ENCODE results near the gene VPS8.

The VPS8 gene

DNA sequence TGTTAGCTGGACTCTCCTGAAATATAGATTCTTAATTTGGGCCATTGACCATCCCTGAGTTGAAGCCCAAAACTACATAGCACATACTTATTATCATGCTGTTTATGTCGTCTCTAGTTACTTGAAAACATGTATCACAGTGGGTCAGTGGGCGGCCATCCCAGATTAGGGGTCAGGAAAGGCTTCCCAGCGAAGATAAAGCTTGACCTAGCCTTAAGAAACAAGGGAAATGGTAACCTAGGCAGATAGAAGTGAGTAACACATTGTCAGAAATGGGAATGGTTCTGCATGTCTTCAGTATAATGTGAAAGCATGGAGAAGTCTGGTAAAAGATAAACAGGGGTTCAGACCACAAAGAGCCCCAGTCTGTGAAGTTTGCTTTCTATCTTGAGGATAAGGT is 216.2 kb downstream of the VPS8 start:
- no peaks in the 10 kb centered on the region for H3K9me3 ChIP-seq (ENCODE audit: control insufficient read depth, insufficient read depth, low read depth, low read length)
- CTCF ChIA-PET = interaction anchor here (0.9 kb wide), 2 partner anchors 17 to 188 kb away, joined by 3 read pairs; no protein-coding TSS in a partner anchor
- POLR2A ChIA-PET = no interaction called here
- H3K27ac ChIP-seq (ENCODE audit: extremely low read depth, low read depth, low read length) = no peak overlapping the region
- TF ChIP-seq ZNF571 (tag by site-specific recombination; IDR thresholded peaks at IDR 0.05) = no peak
- TF ChIP-seq ZNF138 (tag by site-specific recombination; IDR thresholded peaks at IDR 0.05; ENCODE audit: borderline replicate concordance) = no peak
- no peak for TF ChIP-seq YY2 (tag by site-specific recombination; IDR thresholded peaks at IDR 0.05)
- TF ChIP-seq ZNF354C (tag by site-specific recombination; IDR thresholded peaks at IDR 0.05; ENCODE audit: borderline replicate concordance, low read depth) = no peak
- TF ChIP-seq SP2 (tag by site-specific recombination; IDR thresholded peaks at IDR 0.05) = no peak
- H3K36me3 ChIP-seq (ENCODE audit: control insufficient read depth in 2 of 2, insufficient read depth in 1 of 2, low read length in 2 of 2) = peaks cover 0 to 10% of the 10 kb centered on the region in 2 experiments; a peak in 1 of 3 replicates
- H3K4me3 ChIP-seq (ENCODE audit: low read depth, low read length) = no peak overlapping the region
- no peaks in the 10 kb centered on the region for H3K4me1 ChIP-seq (ENCODE audit: control insufficient read depth, insufficient read depth, low read length)

DNA sequence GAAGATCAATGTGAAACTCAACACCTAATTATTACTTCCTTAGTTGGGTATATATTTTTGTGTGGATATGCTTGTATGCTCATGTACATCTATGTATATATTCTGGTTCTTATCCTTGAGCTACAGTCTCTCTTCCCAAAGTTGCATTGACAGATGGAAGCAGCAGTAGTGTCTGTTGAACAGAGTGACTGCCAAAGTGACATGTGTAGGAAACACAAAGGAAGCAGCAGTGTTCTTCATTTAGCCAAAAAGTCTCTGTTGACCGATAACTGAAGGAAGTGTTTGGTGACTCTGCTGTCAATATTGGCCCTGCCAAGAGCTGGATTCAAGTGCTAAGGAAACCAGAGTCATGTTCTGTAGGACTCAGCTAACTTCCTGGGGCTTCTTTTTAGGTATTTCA is 217.1 kb downstream of the VPS8 start:
- POLR2A ChIA-PET = no interaction called here
- no peak overlapping the region for H3K4me3 ChIP-seq (ENCODE audit: low read depth, low read length)
- CTCF ChIA-PET = interaction anchor here (0.9 kb wide), 1 partner anchor 187 kb away, joined by 3 read pairs; no protein-coding TSS in a partner anchor
- TF ChIP-seq, protein P1, sequence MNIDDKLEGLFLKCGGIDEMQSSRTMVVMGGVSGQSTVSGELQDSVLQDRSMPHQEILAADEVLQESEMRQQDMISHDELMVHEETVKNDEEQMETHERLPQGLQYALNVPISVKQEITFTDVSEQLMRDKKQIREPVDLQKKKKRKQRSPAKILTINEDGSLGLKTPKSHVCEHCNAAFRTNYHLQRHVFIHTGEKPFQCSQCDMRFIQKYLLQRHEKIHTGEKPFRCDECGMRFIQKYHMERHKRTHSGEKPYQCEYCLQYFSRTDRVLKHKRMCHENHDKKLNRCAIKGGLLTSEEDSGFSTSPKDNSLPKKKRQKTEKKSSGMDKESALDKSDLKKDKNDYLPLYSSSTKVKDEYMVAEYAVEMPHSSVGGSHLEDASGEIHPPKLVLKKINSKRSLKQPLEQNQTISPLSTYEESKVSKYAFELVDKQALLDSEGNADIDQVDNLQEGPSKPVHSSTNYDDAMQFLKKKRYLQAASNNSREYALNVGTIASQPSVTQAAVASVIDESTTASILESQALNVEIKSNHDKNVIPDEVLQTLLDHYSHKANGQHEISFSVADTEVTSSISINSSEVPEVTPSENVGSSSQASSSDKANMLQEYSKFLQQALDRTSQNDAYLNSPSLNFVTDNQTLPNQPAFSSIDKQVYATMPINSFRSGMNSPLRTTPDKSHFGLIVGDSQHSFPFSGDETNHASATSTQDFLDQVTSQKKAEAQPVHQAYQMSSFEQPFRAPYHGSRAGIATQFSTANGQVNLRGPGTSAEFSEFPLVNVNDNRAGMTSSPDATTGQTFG (tag by site-specific recombination; IDR thresholded peaks at IDR 0.05; ENCODE audit: borderline replicate concordance) = no peak
- TF ChIP-seq ZNF214 (tag by site-specific recombination; IDR thresholded peaks at IDR 0.05; ENCODE audit: borderline replicate concordance) (no peak), ZNF514 (tag by site-specific recombination; IDR thresholded peaks at IDR 0.05) (no peak), TCF7L2 (IDR thresholded peaks at IDR 0.05; ENCODE audit: borderline replicate concordance, low read depth, low read length) (no peak), SETDB1 (IDR thresholded peaks at IDR 0.05; ENCODE audit: insufficient read length, low read length) (no peak), OVOL3 (tag by site-specific recombination; IDR thresholded peaks at IDR 0.05) (no peak), ZNF132 (tag by site-specific recombination; IDR thresholded peaks at IDR 0.05; ENCODE audit: borderline replicate concordance) (no peak), YY1 (tag by site-specific recombination; IDR thresholded peaks at IDR 0.05) (no peak), ZNF843 (tag by site-specific recombination; IDR thresholded peaks at IDR 0.05) (no peak), ZBTB1 (tag by site-specific recombination; IDR thresholded peaks at IDR 0.05) (no peak), ZNF169 (tag by site-specific recombination; IDR thresholded peaks at IDR 0.05) (no peak), ZNF174 (tag by site-specific recombination; IDR thresholded peaks at IDR 0.05) (no peak), OSR2 (tag by site-specific recombination; IDR thresholded peaks at IDR 0.05) (no peak), ZNF140 (tag by site-specific recombination; IDR thresholded peaks at IDR 0.05) (no peak)
- TF ChIP-seq, protein P2, sequence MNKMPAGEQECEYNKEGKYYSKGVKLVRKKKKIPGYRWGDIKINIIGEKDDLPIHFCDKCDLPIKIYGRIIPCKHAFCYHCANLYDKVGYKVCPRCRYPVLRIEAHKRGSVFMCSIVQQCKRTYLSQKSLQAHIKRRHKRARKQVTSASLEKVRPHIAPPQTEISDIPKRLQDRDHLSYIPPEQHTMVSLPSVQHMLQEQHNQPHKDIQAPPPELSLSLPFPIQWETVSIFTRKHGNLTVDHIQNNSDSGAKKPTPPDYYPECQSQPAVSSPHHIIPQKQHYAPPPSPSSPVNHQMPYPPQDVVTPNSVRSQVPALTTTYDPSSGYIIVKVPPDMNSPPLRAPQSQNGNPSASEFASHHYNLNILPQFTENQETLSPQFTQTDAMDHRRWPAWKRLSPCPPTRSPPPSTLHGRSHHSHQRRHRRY (tag by site-specific recombination; IDR thresholded peaks at IDR 0.05) = no peak
- TF ChIP-seq, protein P3, sequence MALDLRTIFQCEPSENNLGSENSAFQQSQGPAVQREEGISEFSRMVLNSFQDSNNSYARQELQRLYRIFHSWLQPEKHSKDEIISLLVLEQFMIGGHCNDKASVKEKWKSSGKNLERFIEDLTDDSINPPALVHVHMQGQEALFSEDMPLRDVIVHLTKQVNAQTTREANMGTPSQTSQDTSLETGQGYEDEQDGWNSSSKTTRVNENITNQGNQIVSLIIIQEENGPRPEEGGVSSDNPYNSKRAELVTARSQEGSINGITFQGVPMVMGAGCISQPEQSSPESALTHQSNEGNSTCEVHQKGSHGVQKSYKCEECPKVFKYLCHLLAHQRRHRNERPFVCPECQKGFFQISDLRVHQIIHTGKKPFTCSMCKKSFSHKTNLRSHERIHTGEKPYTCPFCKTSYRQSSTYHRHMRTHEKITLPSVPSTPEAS (tag by site-specific recombination; IDR thresholded peaks at IDR 0.05) = no peak
- TF ChIP-seq, protein P4, sequence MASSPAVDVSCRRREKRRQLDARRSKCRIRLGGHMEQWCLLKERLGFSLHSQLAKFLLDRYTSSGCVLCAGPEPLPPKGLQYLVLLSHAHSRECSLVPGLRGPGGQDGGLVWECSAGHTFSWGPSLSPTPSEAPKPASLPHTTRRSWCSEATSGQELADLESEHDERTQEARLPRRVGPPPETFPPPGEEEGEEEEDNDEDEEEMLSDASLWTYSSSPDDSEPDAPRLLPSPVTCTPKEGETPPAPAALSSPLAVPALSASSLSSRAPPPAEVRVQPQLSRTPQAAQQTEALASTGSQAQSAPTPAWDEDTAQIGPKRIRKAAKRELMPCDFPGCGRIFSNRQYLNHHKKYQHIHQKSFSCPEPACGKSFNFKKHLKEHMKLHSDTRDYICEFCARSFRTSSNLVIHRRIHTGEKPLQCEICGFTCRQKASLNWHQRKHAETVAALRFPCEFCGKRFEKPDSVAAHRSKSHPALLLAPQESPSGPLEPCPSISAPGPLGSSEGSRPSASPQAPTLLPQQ (tag by site-specific recombination; IDR thresholded peaks at IDR 0.05) = no peak
- TF ChIP-seq, protein P5, sequence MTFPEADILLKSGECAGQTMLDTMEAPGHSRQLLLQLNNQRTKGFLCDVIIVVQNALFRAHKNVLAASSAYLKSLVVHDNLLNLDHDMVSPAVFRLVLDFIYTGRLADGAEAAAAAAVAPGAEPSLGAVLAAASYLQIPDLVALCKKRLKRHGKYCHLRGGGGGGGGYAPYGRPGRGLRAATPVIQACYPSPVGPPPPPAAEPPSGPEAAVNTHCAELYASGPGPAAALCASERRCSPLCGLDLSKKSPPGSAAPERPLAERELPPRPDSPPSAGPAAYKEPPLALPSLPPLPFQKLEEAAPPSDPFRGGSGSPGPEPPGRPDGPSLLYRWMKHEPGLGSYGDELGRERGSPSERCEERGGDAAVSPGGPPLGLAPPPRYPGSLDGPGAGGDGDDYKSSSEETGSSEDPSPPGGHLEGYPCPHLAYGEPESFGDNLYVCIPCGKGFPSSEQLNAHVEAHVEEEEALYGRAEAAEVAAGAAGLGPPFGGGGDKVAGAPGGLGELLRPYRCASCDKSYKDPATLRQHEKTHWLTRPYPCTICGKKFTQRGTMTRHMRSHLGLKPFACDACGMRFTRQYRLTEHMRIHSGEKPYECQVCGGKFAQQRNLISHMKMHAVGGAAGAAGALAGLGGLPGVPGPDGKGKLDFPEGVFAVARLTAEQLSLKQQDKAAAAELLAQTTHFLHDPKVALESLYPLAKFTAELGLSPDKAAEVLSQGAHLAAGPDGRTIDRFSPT (tag by site-specific recombination; IDR thresholded peaks at IDR 0.05) = no peak
- no peak overlapping the region for H3K27ac ChIP-seq (ENCODE audit: extremely low read depth, low read depth, low read length)
- peaks cover 0 to 10% of the 10 kb centered on the region in 2 experiments; a peak in 1 of 3 replicates for H3K36me3 ChIP-seq (ENCODE audit: control insufficient read depth in 2 of 2, insufficient read depth in 1 of 2, low read length in 2 of 2)
- no peaks in the 10 kb centered on the region for H3K9me3 ChIP-seq (ENCODE audit: control insufficient read depth, insufficient read depth, low read depth, low read length)
- H3K4me1 ChIP-seq (ENCODE audit: control insufficient read depth, insufficient read depth, low read length) = no peaks in the 10 kb centered on the region

Data from HEK293 (cell line).